GM23338 (cell line): ENCODE data around the gene RNLS. TPM values are rescaled to one million over a fixed set of nuclear protein-coding genes. Genes with fewer than 3 reads are reported as not detected.
A peak's percentile ranks its signal among the peaks of the same experiment; 100 is the strongest.

ENCODE experiments used
- ATAC-seq: fragments of 200-7000 bp; cut with Tn5 transposase; 3 replicates; pipeline ENCODE4 v1.9.1; 2020
- DNase-seq: peaks from one replicate; pipeline ENCODE4 v3.0.0-alpha.2; 2015; ENCODE audit warnings: low spot score
- H2AFZ ChIP-seq: fragments of 200-600 bp; sonication (generic); 2 replicates; pipeline ENCODE4 v1.8.0; 2016; ENCODE audit warnings: antibody characterized with exemption, mild to moderate bottlenecking, moderate library complexity
- H3F3A ChIP-seq: fragments of 200-600 bp; sonication (generic); replicated peaks from 2 replicates; pipeline ENCODE4 v1.8.0; 2017; ENCODE audit warnings: antibody characterized with exemption, mixed run types, low read depth
- H3K27ac ChIP-seq: fragments of 200-600 bp; sonication (generic); 2 replicates; pipeline ENCODE4 v1.6.1; 2016; ENCODE audit warnings: low read depth
- H3K27me3 ChIP-seq: fragments of 200-600 bp; sonication (generic); 2 replicates; pipeline ENCODE4 v1.8.0; 2016; ENCODE audit warnings: mild to moderate bottlenecking, mixed run types, moderate library complexity; ENCODE audit not compliant: insufficient read depth
- H3K36me3 ChIP-seq: fragments of 200-600 bp; sonication (generic); 2 replicates; pipeline ENCODE4 v1.8.0; 2016; ENCODE audit warnings: mild to moderate bottlenecking; ENCODE audit not compliant: insufficient read depth
- H3K4me1 ChIP-seq: fragments of 200-600 bp; sonication (generic); 2 replicates; pipeline ENCODE4 v1.8.0; 2016; ENCODE audit warnings: mild to moderate bottlenecking, moderate library complexity; ENCODE audit not compliant: insufficient read depth
- H3K4me2 ChIP-seq: fragments of 200-600 bp; sonication (generic); 2 replicates; pipeline ENCODE4 v1.7.1; 2017; ENCODE audit warnings: mixed run types
- H3K4me3 ChIP-seq: fragments of 200-600 bp; sonication (generic); 2 replicates; pipeline ENCODE4 v1.6.1; 2016; ENCODE audit warnings: mixed run types
- H3K79me2 ChIP-seq: fragments of 200-600 bp; sonication (generic); replicated peaks from 2 replicates; pipeline ENCODE4 v1.8.0; 2017; ENCODE audit warnings: mild to moderate bottlenecking; ENCODE audit not compliant: insufficient read depth
- H3K9me2 ChIP-seq: fragments of 200-600 bp; sonication (generic); 2 replicates; pipeline ENCODE4 v1.8.0; 2017; ENCODE audit not compliant: insufficient read depth
- H4K20me1 ChIP-seq: fragments of 200-600 bp; sonication (generic); replicated peaks from 2 replicates; pipeline ENCODE4 v1.8.0; 2017; ENCODE audit warnings: mild to moderate bottlenecking; ENCODE audit not compliant: insufficient read depth
- H3K27ac Mint-ChIP-seq: 2 replicates; pipeline ENCODE4 v1.8.0; 2020; ENCODE audit warnings: inconsistent platforms, mild to moderate bottlenecking, moderate library complexity, mixed read lengths
- H3K27me3 Mint-ChIP-seq: 3 replicates; pipeline ENCODE4 v1.8.0; 2022; ENCODE audit warnings: low read depth, mild to moderate bottlenecking, moderate library complexity, mixed read lengths, inconsistent platforms; ENCODE audit not compliant: insufficient read depth, poor library complexity
- H3K36me3 Mint-ChIP-seq: 3 replicates; pipeline ENCODE4 v1.8.0; 2021; ENCODE audit warnings: low read depth, mild to moderate bottlenecking, inconsistent platforms, moderate library complexity, mixed read lengths
- H3K4me1 Mint-ChIP-seq: 3 replicates; pipeline ENCODE4 v1.8.0; 2020; ENCODE audit warnings: mild to moderate bottlenecking, inconsistent platforms, mixed read lengths
- H3K4me3 Mint-ChIP-seq: 3 replicates; pipeline ENCODE4 v1.8.0; 2021; ENCODE audit warnings: moderate library complexity, mild to moderate bottlenecking, inconsistent platforms, mixed read lengths
- H3K9me3 Mint-ChIP-seq: 3 replicates; pipeline ENCODE4 v1.8.0; 2020; ENCODE audit warnings: moderate library complexity, mild to moderate bottlenecking, inconsistent platforms, mixed read lengths
- CREB1 ChIP-seq: fragments of 250-450 bp; sonication (Bioruptor Pico); IDR thresholded peaks from 2 replicates; pipeline ENCODE4 v1.5.0; 2020; ENCODE audit warnings: low read depth, mild to moderate bottlenecking, moderate library complexity
- EZH2 ChIP-seq: fragments of 200-600 bp; sonication (generic); IDR thresholded peaks from one replicate; pipeline ENCODE4 v1.8.0; 2017; ENCODE audit warnings: antibody characterized with exemption, mild to moderate bottlenecking, low read depth; ENCODE audit not compliant: unreplicated experiment
- EZH2phosphoT487 ChIP-seq: fragments of 200-600 bp; sonication (generic); IDR thresholded peaks from one replicate; pipeline ENCODE4 v1.8.1; 2018; ENCODE audit warnings: antibody characterized with exemption; ENCODE audit not compliant: unreplicated experiment
- JUNB ChIP-seq: IDR thresholded peaks from one replicate; pipeline ENCODE4 v1.6.1; 2016; ENCODE audit warnings: antibody characterized with exemption; ENCODE audit not compliant: unreplicated experiment
- NANOG ChIP-seq: IDR thresholded peaks from 2 replicates; pipeline ENCODE4 v1.6.1; 2016; ENCODE audit warnings: antibody characterized with exemption, borderline replicate concordance
- POLR2AphosphoS5 ChIP-seq: IDR thresholded peaks from 2 replicates; pipeline ENCODE4 v1.6.1; 2016; ENCODE audit warnings: antibody characterized with exemption, low read depth
- STAT1 ChIP-seq: IDR thresholded peaks from one replicate; pipeline ENCODE4 v1.6.1; 2016; ENCODE audit warnings: antibody characterized with exemption; ENCODE audit not compliant: unreplicated experiment
- ZNF114 ChIP-seq: fragments of 250-450 bp; sonication (Bioruptor Pico); IDR thresholded peaks from 2 replicates; pipeline ENCODE4 v1.5.0; 2020; ENCODE audit warnings: mild to moderate bottlenecking, moderate library complexity
- ZNF331 ChIP-seq: fragments of 250-450 bp; sonication (Bioruptor Pico); IDR thresholded peaks from 2 replicates; pipeline ENCODE4 v1.5.0; 2020; ENCODE audit warnings: low read depth, mild to moderate bottlenecking, moderate library complexity
- polyA plus RNA-seq: library from polyadenylated mRNA; unstranded; fragments of >200 nt; fragmentation: Nextera tagmentation; extraction: Ambion mirVana; gene quantifications from 2 replicates; pipeline ENCODE4 v1.2.1, GENCODE V29; 2016
- total RNA-seq: library from RNA; depleted of rRNA; stranded (reverse); fragments of >200 nt; shearing (Covaris generic); gene quantifications from 2 replicates; pipeline ENCODE4 v1.2.3, GENCODE V29; 2014
- TF ChIP-seq, protein P1 (sequence below): IDR thresholded peaks from one replicate; pipeline ENCODE4 v1.6.1; 2018; ENCODE audit warnings: antibody characterized with exemption; ENCODE audit not compliant: unreplicated experiment
- TF ChIP-seq, protein P2 (sequence below): fragments of 250-450 bp; sonication (Bioruptor Pico); IDR thresholded peaks from 2 replicates; pipeline ENCODE4 v1.5.0; 2020; ENCODE audit warnings: mild to moderate bottlenecking, moderate library complexity

Gene RNLS
- total and polyA plus RNA-seq, 2 experiments from 2014 or later, result 8.8 to 15.2 TPM

DNA sequence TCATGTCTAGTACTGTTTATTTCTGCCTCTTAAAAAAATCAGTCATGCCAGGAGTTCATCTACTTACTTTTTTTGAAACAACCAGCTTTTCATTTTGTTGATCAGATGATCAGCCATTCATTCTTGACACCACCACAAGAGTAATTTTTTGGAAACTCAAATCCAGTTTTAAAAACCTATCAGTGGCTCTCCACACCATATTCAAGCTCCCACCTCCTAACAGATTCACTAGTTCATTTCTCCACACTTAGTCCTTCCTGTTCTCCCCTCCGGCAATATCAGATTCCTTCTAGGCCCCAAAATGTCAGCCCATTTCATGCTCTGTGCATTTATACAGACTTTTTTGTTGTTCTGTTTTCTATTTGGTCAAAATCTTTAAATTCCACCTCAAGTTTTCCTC, 341.6 kb downstream of the RNLS start (continued):
- TF ChIP-seq, protein P1, sequence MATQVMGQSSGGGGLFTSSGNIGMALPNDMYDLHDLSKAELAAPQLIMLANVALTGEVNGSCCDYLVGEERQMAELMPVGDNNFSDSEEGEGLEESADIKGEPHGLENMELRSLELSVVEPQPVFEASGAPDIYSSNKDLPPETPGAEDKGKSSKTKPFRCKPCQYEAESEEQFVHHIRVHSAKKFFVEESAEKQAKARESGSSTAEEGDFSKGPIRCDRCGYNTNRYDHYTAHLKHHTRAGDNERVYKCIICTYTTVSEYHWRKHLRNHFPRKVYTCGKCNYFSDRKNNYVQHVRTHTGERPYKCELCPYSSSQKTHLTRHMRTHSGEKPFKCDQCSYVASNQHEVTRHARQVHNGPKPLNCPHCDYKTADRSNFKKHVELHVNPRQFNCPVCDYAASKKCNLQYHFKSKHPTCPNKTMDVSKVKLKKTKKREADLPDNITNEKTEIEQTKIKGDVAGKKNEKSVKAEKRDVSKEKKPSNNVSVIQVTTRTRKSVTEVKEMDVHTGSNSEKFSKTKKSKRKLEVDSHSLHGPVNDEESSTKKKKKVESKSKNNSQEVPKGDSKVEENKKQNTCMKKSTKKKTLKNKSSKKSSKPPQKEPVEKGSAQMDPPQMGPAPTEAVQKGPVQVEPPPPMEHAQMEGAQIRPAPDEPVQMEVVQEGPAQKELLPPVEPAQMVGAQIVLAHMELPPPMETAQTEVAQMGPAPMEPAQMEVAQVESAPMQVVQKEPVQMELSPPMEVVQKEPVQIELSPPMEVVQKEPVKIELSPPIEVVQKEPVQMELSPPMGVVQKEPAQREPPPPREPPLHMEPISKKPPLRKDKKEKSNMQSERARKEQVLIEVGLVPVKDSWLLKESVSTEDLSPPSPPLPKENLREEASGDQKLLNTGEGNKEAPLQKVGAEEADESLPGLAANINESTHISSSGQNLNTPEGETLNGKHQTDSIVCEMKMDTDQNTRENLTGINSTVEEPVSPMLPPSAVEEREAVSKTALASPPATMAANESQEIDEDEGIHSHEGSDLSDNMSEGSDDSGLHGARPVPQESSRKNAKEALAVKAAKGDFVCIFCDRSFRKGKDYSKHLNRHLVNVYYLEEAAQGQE, result no peak
- no peak for TF ChIP-seq ZNF331 (CRISPR knock-in tag)
- TF ChIP-seq STAT1, result no peak
- no peak for TF ChIP-seq ZNF114 (CRISPR knock-in tag)
- TF ChIP-seq EZH2phosphoT487, result no peak
- TF ChIP-seq NANOG, result no peak

DNA sequence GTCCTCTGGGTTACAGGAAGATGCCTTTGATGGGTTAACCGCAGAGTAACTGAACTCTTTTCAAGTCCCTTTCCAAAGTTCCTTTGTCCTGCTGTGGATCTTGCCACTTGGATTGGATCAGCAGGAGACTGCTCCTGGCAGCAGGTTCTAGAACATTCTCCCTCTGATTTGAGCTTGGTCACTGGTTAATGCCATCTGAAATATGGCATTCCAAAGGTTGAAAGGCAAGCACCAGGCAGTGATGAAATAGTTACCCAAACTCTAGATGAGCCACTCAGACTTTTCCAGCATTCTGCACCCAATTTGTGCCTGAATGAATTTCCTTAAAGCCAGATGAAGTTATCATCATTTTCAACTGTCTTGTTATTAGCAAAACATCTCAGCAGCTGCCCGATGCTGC, 343.9 kb downstream of the RNLS start:
- peaks cover 2% of the 10 kb centered on the region; the same call in 1 of the 3 replicates for H3K4me1 Mint-ChIP-seq
- H3K27ac Mint-ChIP-seq, result no peak overlapping the region
- H3K36me3 Mint-ChIP-seq, result no peaks in the 10 kb centered on the region
- no peak overlapping the region for H3K4me3 Mint-ChIP-seq
- Histone ChIP-seq H3K27ac (no peak overlapping the region), H3K79me2 (no peaks in the 10 kb centered on the region), H4K20me1 (no peaks in the 10 kb centered on the region), H3K36me3 (no peaks in the 10 kb centered on the region), H3K4me1 (no peaks in the 10 kb centered on the region), H3K27me3 (no peaks in the 10 kb centered on the region), H3K4me3 (no peak overlapping the region), H3K4me2 (no peak overlapping the region), H3K9me2 (no peaks in the 10 kb centered on the region), H3F3A (no peaks in the 10 kb centered on the region), H2AFZ (peak overlapping the region; percentile 29)
- no peaks in the 10 kb centered on the region for H3K27me3 Mint-ChIP-seq
- DNase-seq, result no peak
- H3K9me3 Mint-ChIP-seq, result no peaks in the 10 kb centered on the region
- no peak for ATAC-seq
- TF ChIP-seq ZNF114 (CRISPR knock-in tag) (no peak), ZNF331 (CRISPR knock-in tag) (no peak), CREB1 (CRISPR knock-in tag) (no peak), POLR2AphosphoS5 (no peak), NANOG (no peak), EZH2 (no peak), JUNB (no peak)
- TF ChIP-seq, protein P2, sequence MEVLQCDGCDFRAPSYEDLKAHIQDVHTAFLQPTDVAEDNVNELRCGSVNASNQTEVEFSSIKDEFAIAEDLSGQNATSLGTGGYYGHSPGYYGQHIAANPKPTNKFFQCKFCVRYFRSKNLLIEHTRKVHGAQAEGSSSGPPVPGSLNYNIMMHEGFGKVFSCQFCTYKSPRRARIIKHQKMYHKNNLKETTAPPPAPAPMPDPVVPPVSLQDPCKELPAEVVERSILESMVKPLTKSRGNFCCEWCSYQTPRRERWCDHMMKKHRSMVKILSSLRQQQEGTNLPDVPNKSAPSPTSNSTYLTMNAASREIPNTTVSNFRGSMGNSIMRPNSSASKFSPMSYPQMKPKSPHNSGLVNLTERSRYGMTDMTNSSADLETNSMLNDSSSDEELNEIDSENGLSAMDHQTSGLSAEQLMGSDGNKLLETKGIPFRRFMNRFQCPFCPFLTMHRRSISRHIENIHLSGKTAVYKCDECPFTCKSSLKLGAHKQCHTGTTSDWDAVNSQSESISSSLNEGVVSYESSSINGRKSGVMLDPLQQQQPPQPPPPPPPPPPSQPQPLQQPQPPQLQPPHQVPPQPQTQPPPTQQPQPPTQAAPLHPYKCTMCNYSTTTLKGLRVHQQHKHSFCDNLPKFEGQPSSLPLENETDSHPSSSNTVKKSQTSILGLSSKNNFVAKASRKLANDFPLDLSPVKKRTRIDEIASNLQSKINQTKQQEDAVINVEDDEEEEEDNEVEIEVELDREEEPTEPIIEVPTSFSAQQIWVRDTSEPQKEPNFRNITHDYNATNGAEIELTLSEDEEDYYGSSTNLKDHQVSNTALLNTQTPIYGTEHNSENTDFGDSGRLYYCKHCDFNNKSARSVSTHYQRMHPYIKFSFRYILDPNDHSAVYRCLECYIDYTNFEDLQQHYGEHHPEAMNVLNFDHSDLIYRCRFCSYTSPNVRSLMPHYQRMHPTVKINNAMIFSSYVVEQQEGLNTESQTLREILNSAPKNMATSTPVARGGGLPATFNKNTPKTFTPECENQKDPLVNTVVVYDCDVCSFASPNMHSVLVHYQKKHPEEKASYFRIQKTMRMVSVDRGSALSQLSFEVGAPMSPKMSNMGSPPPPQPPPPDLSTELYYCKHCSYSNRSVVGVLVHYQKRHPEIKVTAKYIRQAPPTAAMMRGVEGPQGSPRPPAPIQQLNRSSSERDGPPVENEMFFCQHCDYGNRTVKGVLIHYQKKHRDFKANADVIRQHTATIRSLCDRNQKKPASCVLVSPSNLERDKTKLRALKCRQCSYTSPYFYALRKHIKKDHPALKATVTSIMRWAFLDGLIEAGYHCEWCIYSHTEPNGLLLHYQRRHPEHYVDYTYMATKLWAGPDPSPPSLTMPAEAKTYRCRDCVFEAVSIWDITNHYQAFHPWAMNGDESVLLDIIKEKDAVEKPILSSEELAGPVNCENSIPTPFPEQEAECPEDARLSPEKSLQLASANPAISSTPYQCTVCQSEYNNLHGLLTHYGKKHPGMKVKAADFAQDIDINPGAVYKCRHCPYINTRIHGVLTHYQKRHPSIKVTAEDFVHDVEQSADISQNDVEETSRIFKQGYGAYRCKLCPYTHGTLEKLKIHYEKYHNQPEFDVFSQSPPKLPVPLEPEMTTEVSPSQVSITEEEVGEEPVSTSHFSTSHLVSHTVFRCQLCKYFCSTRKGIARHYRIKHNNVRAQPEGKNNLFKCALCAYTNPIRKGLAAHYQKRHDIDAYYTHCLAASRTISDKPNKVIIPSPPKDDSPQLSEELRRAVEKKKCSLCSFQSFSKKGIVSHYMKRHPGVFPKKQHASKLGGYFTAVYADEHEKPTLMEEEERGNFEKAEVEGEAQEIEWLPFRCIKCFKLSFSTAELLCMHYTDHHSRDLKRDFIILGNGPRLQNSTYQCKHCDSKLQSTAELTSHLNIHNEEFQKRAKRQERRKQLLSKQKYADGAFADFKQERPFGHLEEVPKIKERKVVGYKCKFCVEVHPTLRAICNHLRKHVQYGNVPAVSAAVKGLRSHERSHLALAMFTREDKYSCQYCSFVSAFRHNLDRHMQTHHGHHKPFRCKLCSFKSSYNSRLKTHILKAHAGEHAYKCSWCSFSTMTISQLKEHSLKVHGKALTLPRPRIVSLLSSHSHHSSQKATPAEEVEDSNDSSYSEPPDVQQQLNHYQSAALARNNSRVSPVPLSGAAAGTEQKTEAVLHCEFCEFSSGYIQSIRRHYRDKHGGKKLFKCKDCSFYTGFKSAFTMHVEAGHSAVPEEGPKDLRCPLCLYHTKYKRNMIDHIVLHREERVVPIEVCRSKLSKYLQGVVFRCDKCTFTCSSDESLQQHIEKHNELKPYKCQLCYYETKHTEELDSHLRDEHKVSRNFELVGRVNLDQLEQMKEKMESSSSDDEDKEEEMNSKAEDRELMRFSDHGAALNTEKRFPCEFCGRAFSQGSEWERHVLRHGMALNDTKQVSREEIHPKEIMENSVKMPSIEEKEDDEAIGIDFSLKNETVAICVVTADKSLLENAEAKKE, result no peak
- TF ChIP-seq, protein P1, result no peak
